Esophagus muscularis mucosa (tissue), 4 donors: ENCODE results near the gene GTPBP6. TPM values are rescaled to one million over a fixed set of nuclear protein-coding genes. Genes with fewer than 3 reads are reported as not detected.

Source experiments
- DNase-seq: peaks from one replicate; pipeline ENCODE4 v3.0.0-alpha.2; 2017; ENCODE audit errors: extremely low spot score
- H3K27ac ChIP-seq, 4 donors: fragments of 200-600 bp; sonication (generic); replicated peaks in 1 of 4; 1 replicate in 3 of 4; 2 replicates in 1 of 4; pipeline ENCODE4 v1.5.1; 2016 to 2019; ENCODE audit warnings: mild to moderate bottlenecking in 1 of 4
- H3K27me3 ChIP-seq, 4 donors: fragments of 200-600 bp; sonication (generic); one replicate each; pipeline versions ENCODE4 v1.5.1 to v1.6.0; 2016 to 2019
- H3K36me3 ChIP-seq, 4 donors: fragments of 200-600 bp; sonication (generic); one replicate each; pipeline ENCODE4 v1.5.1; 2016 to 2019
- H3K4me1 ChIP-seq, 4 donors: fragments of 200-600 bp; sonication (generic); one replicate each; pipeline ENCODE4 v1.5.1; 2016 to 2019
- H3K4me3 ChIP-seq, 4 donors: fragments of 200-600 bp; sonication (generic); 1 replicate in 2 of 4; 2 replicates in 2 of 4; pipeline ENCODE4 v1.5.1; 2016 to 2019; ENCODE audit warnings: mild to moderate bottlenecking in 4 of 4, moderate library complexity in 1 of 4
- H3K9me3 ChIP-seq, 4 donors: fragments of 200-600 bp; sonication (generic); 1 replicate in 3 of 4; 2 replicates in 1 of 4; pipeline ENCODE4 v1.5.1; 2016 to 2019
- CTCF ChIP-seq, 3 experiments: fragments of 200-600 bp in 2 of 3; fragments of 450-650 bp in 1 of 3; sonication (generic) in 2 of 3; IDR thresholded peaks; one replicate each; pipeline ENCODE4 v1.5.1; 2017 to 2019; ENCODE audit warnings: antibody characterized with exemption in 3 of 3, mild to moderate bottlenecking in 2 of 3, moderate library complexity in 1 of 3
- EP300 ChIP-seq: sonication (generic); formaldehyde crosslinking; IDR thresholded peaks from one replicate; pipeline ENCODE4 v1.6.1; 2017; ENCODE audit warnings: antibody characterized with exemption
- POLR2A ChIP-seq: fragments of 450-650 bp; IDR thresholded peaks from one replicate; pipeline ENCODE4 v1.6.1; 2017; ENCODE audit warnings: antibody characterized with exemption, moderate library complexity, mild to moderate bottlenecking, low read depth
- POLR2AphosphoS5 ChIP-seq, 2 donors: sonication (generic); formaldehyde crosslinking; IDR thresholded peaks; one replicate each; pipeline ENCODE4 v1.6.1; 2017; ENCODE audit warnings: antibody characterized with exemption in 2 of 2
- WGBS: methylation state at CpG from one replicate; pipeline ENCODE4 v1.1.5; 2018; 5-methylcytosine and 5-hydroxymethylcytosine counted together
- intact Hi-C: fragments of 100-400 bp; cut with DNase I; formaldehyde crosslinking; loops from one replicate; pipeline ENCODE4 v1.15.1; 2023
- total RNA-seq, 4 donors: library from RNA; depleted of rRNA; stranded (reverse); fragments of >200 nt; gene quantifications; one replicate each; pipeline versions ENCODE4 v1.1.0 to v1.2.1, GENCODE V29; 2016

GTPBP6 gene
- total RNA-seq, 4 donors from 2014 or later = 31.6 to 61.4 (median 55.5) TPM

DNA sequence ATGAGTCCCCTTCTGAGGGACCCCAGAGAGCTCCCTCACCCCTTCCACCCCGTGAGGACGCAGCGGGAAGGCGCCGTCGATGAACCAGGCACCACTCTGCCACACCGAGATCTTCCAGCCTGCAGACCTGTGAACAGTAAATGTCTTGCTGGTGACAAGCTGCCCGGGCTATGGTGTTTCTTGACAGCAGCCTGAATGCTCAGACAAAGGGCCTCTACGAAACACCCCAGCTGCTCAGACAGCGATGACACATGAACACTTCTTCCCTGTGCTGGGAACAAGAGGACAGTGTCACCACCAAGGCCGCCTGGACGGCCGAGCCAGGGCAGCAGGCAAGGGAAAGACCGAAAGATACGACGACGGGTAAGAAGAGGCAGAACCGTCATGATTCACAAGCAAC is 30.6 kb upstream of the GTPBP6 start:
- 85% methylated on average over 17 of the region's 18 CpGs for WGBS
- peaks cover 0 to 35% (median 21%) of the 10 kb centered on the region in 4 donors for H3K36me3 ChIP-seq
- peaks cover 0 to 3% (median 0%) of the 10 kb centered on the region in 4 donors for H3K4me1 ChIP-seq
- H3K27me3 ChIP-seq = no peaks in the 10 kb centered on the region
- TF ChIP-seq EP300 = no peak
- no peak for TF ChIP-seq POLR2A
- TF ChIP-seq POLR2AphosphoS5 (IDR thresholded peaks at IDR 0.05) = no peak
- TF ChIP-seq CTCF (IDR thresholded peaks at IDR 0.05) = no peak
- H3K9me3 ChIP-seq = no peaks in the 10 kb centered on the region
- DNase-seq = no peak
- no peak overlapping the region for H3K4me3 ChIP-seq
- H3K27ac ChIP-seq = no peak overlapping the region
- intact Hi-C loops = no loop called here

DNA sequence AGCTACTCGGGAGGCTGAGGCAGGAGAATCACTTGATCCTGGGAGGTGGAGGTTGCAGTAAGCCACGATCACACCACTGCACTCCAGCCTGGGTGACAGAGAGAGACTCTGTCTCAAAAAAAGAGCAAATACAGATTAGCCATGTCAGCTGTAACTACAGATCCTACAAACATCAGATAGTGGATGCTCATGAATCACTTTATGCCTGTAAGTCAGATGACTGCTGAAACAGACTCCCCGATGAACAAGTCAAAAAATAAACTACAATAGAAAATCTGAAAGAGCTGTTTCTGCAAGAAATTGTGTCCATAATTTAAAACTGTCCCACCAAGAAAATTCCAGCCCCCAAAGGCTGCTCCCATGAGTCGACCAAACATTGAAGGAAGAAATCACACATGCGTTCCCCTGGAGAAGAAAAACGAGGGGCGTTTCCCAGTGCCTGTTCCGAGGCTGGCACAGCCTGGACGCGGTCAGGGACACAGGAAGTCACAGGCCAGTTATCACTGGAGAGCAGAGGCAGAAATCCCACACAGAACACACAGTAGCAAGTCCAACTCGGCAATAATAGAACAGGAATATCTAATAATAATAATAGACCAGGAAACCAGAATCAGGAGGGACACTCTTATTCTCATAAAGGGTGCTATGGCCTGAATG is 30.0 kb upstream of the GTPBP6 start:
- no peaks in the 10 kb centered on the region for H3K9me3 ChIP-seq
- intact Hi-C loops = no loop called here
- no peaks in the 10 kb centered on the region for H3K27me3 ChIP-seq
- peaks cover 0 to 36% (median 21%) of the 10 kb centered on the region in 4 donors for H3K36me3 ChIP-seq
- no peak for DNase-seq
- no peak overlapping the region for H3K4me3 ChIP-seq
- H3K4me1 ChIP-seq = peaks cover 0 to 3% (median 0%) of the 10 kb centered on the region in 4 donors
- TF ChIP-seq POLR2AphosphoS5 (IDR thresholded peaks at IDR 0.05) (no peak), POLR2A (no peak), EP300 (no peak), CTCF (IDR thresholded peaks at IDR 0.05) (no peak)
- WGBS = 75% methylated on average over 11 of the region's 11 CpGs
- H3K27ac ChIP-seq = no peak overlapping the region

DNA sequence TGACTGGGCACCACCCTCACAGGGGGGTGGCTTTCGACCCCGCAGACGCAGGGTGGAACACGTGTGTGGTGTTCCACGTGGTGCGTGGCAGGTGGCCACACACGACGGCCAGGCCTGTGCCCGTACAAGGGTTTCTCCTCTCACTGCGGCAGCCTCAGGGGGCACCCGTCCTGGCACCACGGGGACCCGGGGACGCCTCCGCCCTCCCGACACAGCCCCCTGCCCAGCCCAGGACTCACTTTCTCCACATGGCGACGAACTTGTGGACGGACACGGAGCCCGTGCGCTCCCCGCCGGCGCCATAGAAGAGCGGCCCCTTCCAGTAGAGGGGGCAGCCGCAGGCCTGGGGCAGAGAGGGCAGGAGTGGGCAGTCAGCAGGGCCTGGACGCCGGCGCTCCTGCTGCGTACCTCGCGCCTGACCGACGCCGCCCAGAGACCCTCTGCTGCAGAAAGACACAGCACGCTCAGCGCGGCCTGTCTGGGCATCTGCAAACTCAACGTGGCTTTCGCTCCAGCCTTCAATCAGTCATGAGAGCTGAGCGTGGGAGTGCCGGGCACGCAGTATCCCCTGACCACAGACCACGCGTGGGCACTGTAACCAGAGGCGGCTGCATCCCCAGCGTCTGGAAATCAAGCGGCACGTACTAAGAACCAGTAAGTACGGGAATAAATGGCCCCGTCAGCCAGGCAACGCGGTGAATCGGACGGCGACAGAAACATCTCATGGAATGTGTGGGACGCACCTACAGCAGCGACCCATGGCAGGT is 28.9 kb upstream of the GTPBP6 start:
- H3K4me1 ChIP-seq = peaks cover 0 to 3% (median 0%) of the 10 kb centered on the region in 4 donors
- H3K36me3 ChIP-seq = peaks cover 0 to 35% (median 20%) of the 10 kb centered on the region in 4 donors
- no peak for DNase-seq
- TF ChIP-seq CTCF (IDR thresholded peaks at IDR 0.05) (no peak), POLR2AphosphoS5 (IDR thresholded peaks at IDR 0.05) (no peak), POLR2A (no peak), EP300 (no peak)
- 94% methylated on average over 42 of the region's 59 CpGs for WGBS
- H3K27me3 ChIP-seq = no peaks in the 10 kb centered on the region
- no peak overlapping the region for H3K27ac ChIP-seq
- no peak overlapping the region for H3K4me3 ChIP-seq
- no peaks in the 10 kb centered on the region for H3K9me3 ChIP-seq
- intact Hi-C loops = no loop called here

GRCh38 chrX:346034-346813 is 27.6 kb upstream of the GTPBP6 start:
- peaks cover 0 to 3% (median 0%) of the 10 kb centered on the region in 4 donors for H3K4me1 ChIP-seq
- H3K9me3 ChIP-seq = no peaks in the 10 kb centered on the region
- 96% methylated on average over 27 of the region's 75 CpGs for whole genome bisulfite sequencing
- peaks cover 0 to 34% (median 17%) of the 10 kb centered on the region in 4 donors for H3K36me3 ChIP-seq
- no peak overlapping the region for H3K4me3 ChIP-seq
- H3K27ac ChIP-seq = no peak overlapping the region
- no peaks in the 10 kb centered on the region for H3K27me3 ChIP-seq
- no peak for DNase-seq
- no peak for TF ChIP-seq CTCF (IDR thresholded peaks at IDR 0.05)
- TF ChIP-seq POLR2AphosphoS5 (IDR thresholded peaks at IDR 0.05) = no peak
- no peak for TF ChIP-seq EP300
- no peak for TF ChIP-seq POLR2A
- intact Hi-C loops = no loop called here
